ENCODE data around the gene PDHA1. TPM values are rescaled to one million over a fixed set of nuclear protein-coding genes. Genes with fewer than 3 reads are reported as not detected.

PDHA1 gene
- total RNA-seq, 1 experiment from 2014 or later = 164 TPM

DNA sequence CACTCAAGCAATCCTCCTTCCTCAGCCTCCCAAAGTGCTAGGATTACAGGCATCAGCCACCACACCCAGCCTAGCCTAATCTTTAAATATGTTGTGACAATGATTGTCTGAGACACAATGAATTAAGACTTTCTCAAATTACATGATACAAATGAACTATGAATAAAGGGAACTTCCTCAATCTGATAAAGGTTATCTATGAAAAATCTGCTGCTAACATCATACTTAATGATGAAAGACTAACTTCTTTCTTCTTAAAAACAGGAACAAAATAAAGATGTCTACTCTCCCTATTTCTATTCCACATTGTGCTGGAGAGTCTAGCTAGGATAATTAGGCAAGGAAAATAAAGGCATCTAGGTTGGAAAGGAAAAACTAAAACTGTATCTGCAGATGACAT, 60.0 kb downstream of the PDHA1 start:
- Histone ChIP-seq H3K4me1 (ENCODE audit: low read length) (no peaks in the 10 kb centered on the region), H4K20me1 (ENCODE audit: insufficient read depth, low read depth, low read length) (no peaks in the 10 kb centered on the region), H3K79me2 (ENCODE audit: low read length) (no peaks in the 10 kb centered on the region), H3K9ac (ENCODE audit: low read length) (no peak overlapping the region), H2AFZ (ENCODE audit: low read length) (no peak overlapping the region), H3K9me2 (replicated peaks; ENCODE audit: insufficient read depth, low read length) (no peaks in the 10 kb centered on the region), H3K4me3 (ENCODE audit: low read length) (no peak overlapping the region), H3K4me2 (ENCODE audit: low read depth, low read length, poor library complexity, severe bottlenecking) (no peak overlapping the region), H3K36me3 (ENCODE audit: insufficient read depth, low read length) (no peaks in the 10 kb centered on the region), H3K9me3 (ENCODE audit: low read length) (no peaks in the 10 kb centered on the region), H3K27ac (ENCODE audit: low read length) (no peak overlapping the region), H3K27me3 (ENCODE audit: low read length) (no peaks in the 10 kb centered on the region)
- DNase-seq = no peak

- no peak for DNase-seq
- Histone ChIP-seq H3K36me3 (ENCODE audit: insufficient read depth, low read length) (no peaks in the 10 kb centered on the region), H2AFZ (ENCODE audit: low read length) (no peak overlapping the region), H3K4me1 (ENCODE audit: low read length) (no peaks in the 10 kb centered on the region), H3K27me3 (ENCODE audit: low read length) (no peaks in the 10 kb centered on the region), H3K9me3 (ENCODE audit: low read length) (no peaks in the 10 kb centered on the region), H4K20me1 (ENCODE audit: insufficient read depth, low read depth, low read length) (no peaks in the 10 kb centered on the region), H3K27ac (ENCODE audit: low read length) (no peak overlapping the region), H3K9me2 (replicated peaks; ENCODE audit: insufficient read depth, low read length) (no peaks in the 10 kb centered on the region), H3K4me3 (ENCODE audit: low read length) (no peak overlapping the region), H3K9ac (ENCODE audit: low read length) (no peak overlapping the region), H3K4me2 (ENCODE audit: low read depth, low read length, poor library complexity, severe bottlenecking) (no peak overlapping the region), H3K79me2 (ENCODE audit: low read length) (no peaks in the 10 kb centered on the region)
These were observed 66.5 kb downstream of the PDHA1 start for GRCh38 chrX:19410259-19410658.

Small RNAs within 50 kb of the gene (small RNA-seq; reads per million reads assigned to genes)
- gene RF00019 = not detected

Other genes starting within 250 kb of the PDHA1 start
- not detected in 2 replicates for gene ADGRG2, start 221.5 kb upstream of the PDHA1 start, total RNA-seq (2014; rRNA removed; shearing (Covaris generic); ENCODE audit: low replicate concordance)
- gene MAP3K15, start 171.6 kb downstream of the PDHA1 start, total RNA-seq (2014; rRNA removed; shearing (Covaris generic); ENCODE audit: low replicate concordance) = not detected in 2 replicates

Measured in Karpas-422 (cell line).